Subcutaneous adipose tissue (tissue), 4 donors: Measurements from ENCODE around the gene FKBP4. TPM values are rescaled to one million over a fixed set of nuclear protein-coding genes. Genes with fewer than 3 reads are reported as not detected.

Source experiments
- total RNA-seq, 4 donors: library from RNA; depleted of rRNA; stranded (reverse); fragments of >200 nt; gene quantifications; one replicate each; pipeline ENCODE4 v1.1.0, GENCODE V29; 2016
- TF ChIP-seq, protein P1 (sequence below): fragments of 450-650 bp; IDR thresholded peaks from one replicate; pipeline ENCODE4 v1.5.1; 2016; ENCODE audit warnings: low read depth, mild to moderate bottlenecking, control low read depth, antibody characterized with exemption, moderate library complexity

Gene FKBP4
- total RNA-seq, 4 donors from 2014 or later: 17.7 to 36.8 (median 20.9) TPM

GRCh38 chr12:2819810-2820209, 25.0 kb downstream of the FKBP4 start:
- TF ChIP-seq, protein P1, sequence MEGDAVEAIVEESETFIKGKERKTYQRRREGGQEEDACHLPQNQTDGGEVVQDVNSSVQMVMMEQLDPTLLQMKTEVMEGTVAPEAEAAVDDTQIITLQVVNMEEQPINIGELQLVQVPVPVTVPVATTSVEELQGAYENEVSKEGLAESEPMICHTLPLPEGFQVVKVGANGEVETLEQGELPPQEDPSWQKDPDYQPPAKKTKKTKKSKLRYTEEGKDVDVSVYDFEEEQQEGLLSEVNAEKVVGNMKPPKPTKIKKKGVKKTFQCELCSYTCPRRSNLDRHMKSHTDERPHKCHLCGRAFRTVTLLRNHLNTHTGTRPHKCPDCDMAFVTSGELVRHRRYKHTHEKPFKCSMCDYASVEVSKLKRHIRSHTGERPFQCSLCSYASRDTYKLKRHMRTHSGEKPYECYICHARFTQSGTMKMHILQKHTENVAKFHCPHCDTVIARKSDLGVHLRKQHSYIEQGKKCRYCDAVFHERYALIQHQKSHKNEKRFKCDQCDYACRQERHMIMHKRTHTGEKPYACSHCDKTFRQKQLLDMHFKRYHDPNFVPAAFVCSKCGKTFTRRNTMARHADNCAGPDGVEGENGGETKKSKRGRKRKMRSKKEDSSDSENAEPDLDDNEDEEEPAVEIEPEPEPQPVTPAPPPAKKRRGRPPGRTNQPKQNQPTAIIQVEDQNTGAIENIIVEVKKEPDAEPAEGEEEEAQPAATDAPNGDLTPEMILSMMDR: no peak

- TF ChIP-seq, protein P1: no peak
Observed at GRCh38 chr12:2820432-2820831, 25.7 kb downstream of the FKBP4 start.

GRCh38 chr12:2823483-2823882, 28.7 kb downstream of the FKBP4 start:
- TF ChIP-seq, protein P1: no peak

DNA sequence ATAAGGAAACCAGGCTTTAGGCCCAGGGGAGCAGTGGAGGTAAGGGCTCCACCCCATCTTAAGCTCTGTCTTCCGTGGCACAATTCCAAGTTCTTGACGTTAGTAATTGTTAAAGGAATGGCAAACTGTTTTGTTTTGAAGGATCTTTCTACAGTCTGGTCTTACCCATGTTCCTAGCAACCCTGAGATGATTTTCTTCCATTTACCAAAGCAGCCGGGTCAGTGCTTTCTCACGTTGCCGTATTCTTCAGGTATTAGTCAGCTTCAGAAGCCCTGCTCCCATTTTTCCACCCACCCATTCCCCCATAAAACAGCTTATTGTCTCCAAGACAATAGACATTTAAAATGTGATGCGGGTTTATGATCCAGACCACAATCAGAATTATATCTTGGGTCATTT, 29.8 kb downstream of the FKBP4 start:
- TF ChIP-seq, protein P1: no peak

DNA sequence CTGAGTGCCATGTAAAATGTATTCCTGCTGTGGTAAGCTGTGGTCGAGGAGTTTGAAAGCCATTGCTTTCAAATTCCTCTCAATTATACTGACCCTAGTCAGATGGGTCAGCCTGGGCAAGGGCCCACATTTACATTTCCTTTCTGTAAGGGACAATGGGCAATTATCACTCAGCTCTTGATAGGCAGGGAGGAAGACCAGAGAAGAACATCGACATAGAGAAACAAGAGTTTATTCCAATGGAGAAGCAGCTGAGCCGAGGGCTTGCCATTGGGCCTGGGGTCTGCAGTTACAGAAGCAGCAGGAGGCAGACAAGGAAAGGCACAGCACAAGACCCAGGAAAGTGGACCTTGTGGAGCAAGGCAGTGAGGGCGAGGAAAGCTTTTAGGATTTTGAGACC, 30.4 kb downstream of the FKBP4 start:
- TF ChIP-seq, protein P1: no peak

- TF ChIP-seq, protein P1: no peak
Observed at GRCh38 chr12:2826036-2826435, 31.3 kb downstream of the FKBP4 start.

- TF ChIP-seq, protein P1: no peak
Observed at GRCh38 chr12:2826721-2827515, 32.1 kb downstream of the FKBP4 start.
